Endodermal cell (in vitro differentiated cells): ENCODE data around the gene TCEANC2. TPM values are rescaled to one million over a fixed set of nuclear protein-coding genes. Genes with fewer than 3 reads are reported as not detected.

Experiments
- DNase-seq: peaks from one replicate; pipeline ENCODE4 v3.0.0-alpha.2; 2017
- H3K27ac ChIP-seq: 2 replicates; pipeline ENCODE4 v1.5.1; 2013; ENCODE audit warnings: mild to moderate bottlenecking, low read depth, low read length, moderate library complexity
- H3K27me3 ChIP-seq: 2 replicates; pipeline ENCODE4 v1.6.1; 2013; ENCODE audit warnings: mild to moderate bottlenecking, low read length, moderate library complexity; ENCODE audit not compliant: insufficient read depth, control insufficient read depth, poor library complexity, severe bottlenecking
- H3K36me3 ChIP-seq: 2 replicates; pipeline ENCODE4 v1.7.0; 2013; ENCODE audit warnings: mild to moderate bottlenecking, low read length, moderate library complexity; ENCODE audit not compliant: control insufficient read depth, insufficient read depth
- H3K4me1 ChIP-seq: one replicate; pipeline ENCODE4 v1.7.0; 2013; ENCODE audit warnings: low read length; ENCODE audit not compliant: control insufficient read depth, insufficient read depth
- H3K4me3 ChIP-seq: 2 replicates; pipeline ENCODE4 v1.5.1; 2013; ENCODE audit warnings: mild to moderate bottlenecking, low read length, moderate library complexity
- H3K9ac ChIP-seq: 2 replicates; pipeline ENCODE4 v1.6.1; 2013; ENCODE audit warnings: mild to moderate bottlenecking, low read length, moderate library complexity; ENCODE audit not compliant: poor library complexity, severe bottlenecking; ENCODE audit errors: extremely low read depth
- H3K9me3 ChIP-seq: 2 replicates; pipeline ENCODE4 v1.6.1; 2013; ENCODE audit warnings: mild to moderate bottlenecking, low read length, moderate library complexity; ENCODE audit not compliant: control insufficient read depth
- H3K27ac Mint-ChIP-seq: 2 replicates; pipeline ENCODE4 v1.8.0; 2020; ENCODE audit warnings: mixed read lengths
- H3K27me3 Mint-ChIP-seq: 2 replicates; pipeline ENCODE4 v1.8.0; 2021; ENCODE audit warnings: mild to moderate bottlenecking, mixed read lengths; ENCODE audit not compliant: insufficient read depth
- H3K36me3 Mint-ChIP-seq: 2 replicates; pipeline ENCODE4 v1.8.0; 2020; ENCODE audit warnings: low read depth, mixed read lengths
- H3K4me1 Mint-ChIP-seq: 2 replicates; pipeline ENCODE4 v1.8.0; 2020; ENCODE audit warnings: mixed read lengths
- H3K4me3 Mint-ChIP-seq: 2 replicates; pipeline ENCODE4 v1.8.0; 2020; ENCODE audit warnings: mild to moderate bottlenecking, moderate library complexity, mixed read lengths
- H3K9me3 Mint-ChIP-seq: 2 replicates; pipeline ENCODE4 v1.8.0; 2020; ENCODE audit warnings: mild to moderate bottlenecking, mixed read lengths
- WGBS, 2 experiments: methylation state at CpG; one replicate each; pipeline versions ENCODE4 v1.1.5 to v1.1.7; 2013; ENCODE audit warnings: missing lambda C conversion rate in 2 of 2, mixed read lengths in 1 of 2; ENCODE audit not compliant: insufficient coverage in 1 of 2, insufficient read length in 1 of 2; 5-methylcytosine and 5-hydroxymethylcytosine counted together
- total RNA-seq, 2 donors: library from RNA; stranded (reverse); fragmentation: NEBNext Ultra II Directional in 1 of 2; extraction: Animal tissue kit (Norgen Biotek cat#: 25700) in 1 of 2; gene quantifications; 2 replicates in 1 of 2; 3 replicates in 1 of 2; pipeline ENCODE4 v1.2.1, GENCODE V29; 2021
- TF ChIP-seq, protein P1 (sequence below): fragments of 200-600 bp; sonication (generic); conservative IDR thresholded peaks from 2 replicates; pipeline ENCODE4 v1.5.0; 2021; ENCODE audit warnings: antibody characterized with exemption, mild to moderate bottlenecking

The TCEANC2 gene
- total RNA-seq, 2 donors from 2014 or later = 5.9 to 6.6 TPM

DNA sequence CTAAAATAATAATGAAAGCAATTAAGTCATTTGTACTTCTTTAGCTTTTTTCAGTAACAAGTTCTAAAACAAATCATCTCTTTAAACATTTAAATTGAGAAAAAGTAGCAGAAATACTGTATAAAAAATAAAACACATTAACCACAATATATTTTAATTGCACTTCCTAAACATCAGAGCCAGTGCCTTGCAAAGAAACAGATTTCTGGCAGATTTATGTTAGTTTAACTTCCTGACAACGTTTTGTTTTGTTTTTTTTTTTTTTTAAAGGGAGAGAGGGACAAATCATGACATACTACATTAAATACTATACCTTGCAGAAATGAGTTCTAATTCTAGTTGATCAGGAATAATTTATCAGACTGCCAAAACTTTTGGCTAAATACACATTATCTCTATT, 11.6 kb upstream of the TCEANC2 start:
- H3K4me3 ChIP-seq = no peak overlapping the region
- DNase-seq = no peak
- H3K9ac ChIP-seq = no peak overlapping the region
- Mint-ChIP-seq H3K36me3 (peaks cover 19% of the 10 kb centered on the region), H3K27me3 (no peaks in the 10 kb centered on the region), H3K9me3 (no peaks in the 10 kb centered on the region), H3K27ac (no peak overlapping the region), H3K4me3 (no peak overlapping the region), H3K4me1 (peaks cover 3% of the 10 kb centered on the region)
- TF ChIP-seq, protein P1, sequence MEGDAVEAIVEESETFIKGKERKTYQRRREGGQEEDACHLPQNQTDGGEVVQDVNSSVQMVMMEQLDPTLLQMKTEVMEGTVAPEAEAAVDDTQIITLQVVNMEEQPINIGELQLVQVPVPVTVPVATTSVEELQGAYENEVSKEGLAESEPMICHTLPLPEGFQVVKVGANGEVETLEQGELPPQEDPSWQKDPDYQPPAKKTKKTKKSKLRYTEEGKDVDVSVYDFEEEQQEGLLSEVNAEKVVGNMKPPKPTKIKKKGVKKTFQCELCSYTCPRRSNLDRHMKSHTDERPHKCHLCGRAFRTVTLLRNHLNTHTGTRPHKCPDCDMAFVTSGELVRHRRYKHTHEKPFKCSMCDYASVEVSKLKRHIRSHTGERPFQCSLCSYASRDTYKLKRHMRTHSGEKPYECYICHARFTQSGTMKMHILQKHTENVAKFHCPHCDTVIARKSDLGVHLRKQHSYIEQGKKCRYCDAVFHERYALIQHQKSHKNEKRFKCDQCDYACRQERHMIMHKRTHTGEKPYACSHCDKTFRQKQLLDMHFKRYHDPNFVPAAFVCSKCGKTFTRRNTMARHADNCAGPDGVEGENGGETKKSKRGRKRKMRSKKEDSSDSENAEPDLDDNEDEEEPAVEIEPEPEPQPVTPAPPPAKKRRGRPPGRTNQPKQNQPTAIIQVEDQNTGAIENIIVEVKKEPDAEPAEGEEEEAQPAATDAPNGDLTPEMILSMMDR = no peak
- no peak overlapping the region for H3K27ac ChIP-seq
- no peaks in the 10 kb centered on the region for H3K9me3 ChIP-seq
- WGBS, 2 experiments = no CpG with 5 or more reads among the region's 1 CpG
- H3K4me1 ChIP-seq = no peaks in the 10 kb centered on the region
- no peaks in the 10 kb centered on the region for H3K27me3 ChIP-seq
- H3K36me3 ChIP-seq = peaks cover 44% of the 10 kb centered on the region

DNA sequence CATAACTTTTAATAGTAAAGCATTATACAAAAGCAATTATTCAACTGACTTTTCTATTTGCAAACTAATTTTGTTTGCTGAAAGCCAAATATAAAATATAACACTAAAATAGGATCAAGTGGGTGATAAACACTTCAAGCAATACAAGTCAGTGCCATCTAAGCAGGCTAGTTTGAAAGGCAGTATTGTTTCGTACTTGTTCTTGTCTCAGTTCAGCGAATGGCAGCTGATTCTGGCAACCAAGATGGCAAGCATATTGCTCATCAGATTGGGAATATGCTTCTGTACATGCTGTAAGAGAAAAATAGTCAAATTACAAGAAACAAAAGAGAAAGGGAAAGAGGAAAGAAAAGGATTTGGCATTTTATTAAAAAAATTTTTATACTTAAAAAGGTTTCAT, 7.9 kb upstream of the TCEANC2 start:
- H3K27me3 Mint-ChIP-seq = no peaks in the 10 kb centered on the region
- Histone ChIP-seq H3K4me1 (no peaks in the 10 kb centered on the region), H3K27me3 (no peaks in the 10 kb centered on the region), H3K27ac (no peak overlapping the region), H3K9ac (no peak overlapping the region), H3K9me3 (no peaks in the 10 kb centered on the region), H3K4me3 (no peak overlapping the region), H3K36me3 (peaks cover 28% of the 10 kb centered on the region)
- TF ChIP-seq, protein P1 = no peak
- no peak for DNase-seq
- H3K36me3 Mint-ChIP-seq = peaks cover 10% of the 10 kb centered on the region
- H3K9me3 Mint-ChIP-seq = no peaks in the 10 kb centered on the region
- H3K27ac Mint-ChIP-seq = no peak overlapping the region
- H3K4me3 Mint-ChIP-seq = no peak overlapping the region
- H3K4me1 Mint-ChIP-seq = peaks cover 3% of the 10 kb centered on the region
- 92 to 94% methylated on average over 2 of the region's 2 CpGs for WGBS, 2 experiments

DNA sequence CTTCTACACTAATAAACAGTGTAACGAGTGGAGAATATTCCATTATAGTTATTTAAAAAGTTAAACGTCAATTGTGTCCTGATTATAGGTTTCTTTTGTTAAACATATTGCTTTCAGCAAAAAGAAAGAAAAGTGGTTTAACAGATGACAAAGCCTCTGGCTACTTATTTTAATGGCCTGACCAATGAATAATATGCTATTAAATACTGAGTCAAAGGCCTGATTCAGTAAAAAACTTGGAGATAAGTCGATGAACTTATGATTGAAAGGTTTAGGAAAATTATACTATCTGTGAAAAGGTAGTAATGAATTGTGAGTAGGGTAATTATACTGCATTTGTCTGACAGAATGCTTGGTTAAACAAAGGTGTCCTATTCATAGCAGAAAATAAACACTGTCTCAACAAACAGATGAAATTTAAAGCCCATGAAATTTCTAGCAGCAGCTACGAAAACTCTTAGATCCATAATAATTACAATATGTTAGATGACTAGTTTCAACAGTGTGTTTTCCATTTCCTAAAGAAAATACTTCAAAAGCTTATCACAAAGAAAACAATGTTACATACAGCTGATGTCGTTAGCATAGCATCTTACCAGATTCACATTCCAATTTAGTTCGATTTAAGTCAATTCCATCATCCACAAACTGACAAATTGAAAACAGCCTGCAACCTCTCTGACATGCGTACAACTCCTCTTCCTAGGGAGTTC, 6.6 kb upstream of the TCEANC2 start:
- H3K27me3 ChIP-seq = no peaks in the 10 kb centered on the region
- H3K9ac ChIP-seq = no peak overlapping the region
- peaks cover 15% of the 10 kb centered on the region for H3K36me3 ChIP-seq
- Mint-ChIP-seq H3K27ac (peak overlapping the region; percentile 42), H3K4me1 (peaks cover 3% of the 10 kb centered on the region), H3K27me3 (no peaks in the 10 kb centered on the region), H3K9me3 (no peaks in the 10 kb centered on the region), H3K4me3 (no peak overlapping the region), H3K36me3 (peaks cover 9% of the 10 kb centered on the region)
- H3K4me3 ChIP-seq = no peak overlapping the region
- TF ChIP-seq, protein P1 = no peak
- H3K4me1 ChIP-seq = peaks cover 4% of the 10 kb centered on the region
- H3K27ac ChIP-seq = no peak overlapping the region
- no peaks in the 10 kb centered on the region for H3K9me3 ChIP-seq
- DNase-seq = no peak
- WGBS, 2 experiments = 94 to 96% methylated on average over 4 to 7 of the region's 7 CpGs
